ENCODE measurements around the gene ACY1. TPM values are rescaled to one million over a fixed set of nuclear protein-coding genes. Genes with fewer than 3 reads are reported as not detected.
A peak's percentile ranks its signal among the peaks of the same experiment; 100 is the strongest.

The ACY1 gene
- total RNA-seq, 4 donors from 2014 or later: 31.2 to 49.3 (median 36.8) TPM

- Histone ChIP-seq H3K4me1 (peaks cover 34% of the 10 kb centered on the region), H3K27ac (no peak overlapping the region), H3K4me3 (no peak overlapping the region), H3K9me3 (no peaks in the 10 kb centered on the region), H3K27me3 (no peaks in the 10 kb centered on the region), H3K36me3 (peaks cover 9% of the 10 kb centered on the region)
- DNase-seq (ENCODE audit: low spot score in 2 of 2): peak in 1 of 2 donors; percentile 56
- 88% methylated on average over 9 of the region's 11 CpGs for WGBS
- no peak for TF ChIP-seq CTCF (IDR thresholded peaks at IDR 0.05)
- no peak for TF ChIP-seq POLR2AphosphoS5 (IDR thresholded peaks at IDR 0.05)
- TF ChIP-seq EP300 (IDR thresholded peaks at IDR 0.05): no peak
- TF ChIP-seq POLR2A (IDR thresholded peaks at IDR 0.05): no peak
Observed at GRCh38 chr3:51944451-51945021, 38.8 kb upstream of the ACY1 start.

GRCh38 chr3:51945031-51945840, 38.1 kb upstream of the ACY1 start:
- DNase-seq (ENCODE audit: low spot score in 2 of 2): peak in 1 of 2 donors; percentile 57
- peaks cover 28% of the 10 kb centered on the region for H3K4me1 ChIP-seq
- peaks cover 9% of the 10 kb centered on the region for H3K36me3 ChIP-seq
- H3K4me3 ChIP-seq: no peak overlapping the region
- TF ChIP-seq CTCF (IDR thresholded peaks at IDR 0.05) (no peak), POLR2AphosphoS5 (IDR thresholded peaks at IDR 0.05) (no peak), POLR2A (IDR thresholded peaks at IDR 0.05) (no peak), EP300 (IDR thresholded peaks at IDR 0.05) (no peak)
- no peaks in the 10 kb centered on the region for H3K27me3 ChIP-seq
- 89% methylated on average over 18 of the region's 18 CpGs for WGBS
- no peak overlapping the region for H3K27ac ChIP-seq
- no peaks in the 10 kb centered on the region for H3K9me3 ChIP-seq

GRCh38 chr3:51945926-51946705, 37.2 kb upstream of the ACY1 start:
- peaks cover 9% of the 10 kb centered on the region for H3K36me3 ChIP-seq
- no peaks in the 10 kb centered on the region for H3K27me3 ChIP-seq
- no peak overlapping the region for H3K4me3 ChIP-seq
- DNase-seq (ENCODE audit: low spot score in 2 of 2): peak in 1 of 2 donors; percentile 26
- TF ChIP-seq POLR2A (IDR thresholded peaks at IDR 0.05) (no peak), EP300 (IDR thresholded peaks at IDR 0.05) (no peak), POLR2AphosphoS5 (IDR thresholded peaks at IDR 0.05) (no peak), CTCF (IDR thresholded peaks at IDR 0.05) (no peak)
- H3K9me3 ChIP-seq: no peaks in the 10 kb centered on the region
- no peak overlapping the region for H3K27ac ChIP-seq
- peaks cover 19% of the 10 kb centered on the region for H3K4me1 ChIP-seq
- WGBS: 91% methylated on average over 10 of the region's 14 CpGs

- Histone ChIP-seq H3K4me1 (peaks cover 14% of the 10 kb centered on the region), H3K9me3 (no peaks in the 10 kb centered on the region), H3K27me3 (no peaks in the 10 kb centered on the region), H3K4me3 (no peak overlapping the region), H3K36me3 (peaks cover 9% of the 10 kb centered on the region), H3K27ac (no peak overlapping the region)
- TF ChIP-seq EP300 (IDR thresholded peaks at IDR 0.05) (no peak), POLR2A (IDR thresholded peaks at IDR 0.05) (no peak), CTCF (IDR thresholded peaks at IDR 0.05) (no peak), POLR2AphosphoS5 (IDR thresholded peaks at IDR 0.05) (no peak)
- peak in 1 of 2 donors; percentile 46 for DNase-seq (ENCODE audit: low spot score in 2 of 2)
- 77% methylated on average over 4 of the region's 4 CpGs for WGBS
Observed at GRCh38 chr3:51946796-51947195, 36.5 kb upstream of the ACY1 start.

Measured in suprapubic skin (tissue), 4 donors.